ENCODE measurements around the gene CCNE1. TPM values are rescaled to one million over a fixed set of nuclear protein-coding genes. Genes with fewer than 3 reads are reported as not detected.

Gene CCNE1
- total and polyA plus RNA-seq, 9 of the 15 experiments (the other 6 are each of a cell fraction or from before 2014, with no cell fraction given): 6.2 to 41.0 (median 31.6) TPM

GRCh38 chr19:29787281-29787680 is 24.5 kb upstream of the CCNE1 start:
- 6% methylated on average over 4 of the region's 4 CpGs for WGBS (ENCODE audit: insufficient coverage, low coverage, missing lambda C conversion rate)
- no TSS peak for BruUV-seq (replicated peaks)
- H4K20me1 ChIP-seq (replicated peaks; ENCODE audit: control insufficient read depth, insufficient read depth, low read length): 0 out of 2 replicates have a peak, but pooled peaks cover 9% of the 10 kb centered on the region
- TF ChIP-seq, protein P1, sequence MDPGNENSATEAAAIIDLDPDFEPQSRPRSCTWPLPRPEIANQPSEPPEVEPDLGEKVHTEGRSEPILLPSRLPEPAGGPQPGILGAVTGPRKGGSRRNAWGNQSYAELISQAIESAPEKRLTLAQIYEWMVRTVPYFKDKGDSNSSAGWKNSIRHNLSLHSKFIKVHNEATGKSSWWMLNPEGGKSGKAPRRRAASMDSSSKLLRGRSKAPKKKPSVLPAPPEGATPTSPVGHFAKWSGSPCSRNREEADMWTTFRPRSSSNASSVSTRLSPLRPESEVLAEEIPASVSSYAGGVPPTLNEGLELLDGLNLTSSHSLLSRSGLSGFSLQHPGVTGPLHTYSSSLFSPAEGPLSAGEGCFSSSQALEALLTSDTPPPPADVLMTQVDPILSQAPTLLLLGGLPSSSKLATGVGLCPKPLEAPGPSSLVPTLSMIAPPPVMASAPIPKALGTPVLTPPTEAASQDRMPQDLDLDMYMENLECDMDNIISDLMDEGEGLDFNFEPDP (CRISPR knock-in tag; IDR thresholded peaks at IDR 0.05): no peak
- TF ChIP-seq SREBF2 (CRISPR knock-in tag; IDR thresholded peaks at IDR 0.05) (no peak), ESRRB (CRISPR knock-in tag; IDR thresholded peaks at IDR 0.05; ENCODE audit: borderline replicate concordance) (no peak), TAF15 (IDR thresholded peaks at IDR 0.05; ENCODE audit: low read depth, low read length) (no peak), ZNF696 (CRISPR knock-in tag; conservative IDR thresholded peaks at IDR 0.05) (no peak), ZNF431 (CRISPR knock-in tag; IDR thresholded peaks at IDR 0.05) (no peak), ZC3H8 (IDR thresholded peaks at IDR 0.05) (no peak)
- TF ChIP-seq, protein P2, sequence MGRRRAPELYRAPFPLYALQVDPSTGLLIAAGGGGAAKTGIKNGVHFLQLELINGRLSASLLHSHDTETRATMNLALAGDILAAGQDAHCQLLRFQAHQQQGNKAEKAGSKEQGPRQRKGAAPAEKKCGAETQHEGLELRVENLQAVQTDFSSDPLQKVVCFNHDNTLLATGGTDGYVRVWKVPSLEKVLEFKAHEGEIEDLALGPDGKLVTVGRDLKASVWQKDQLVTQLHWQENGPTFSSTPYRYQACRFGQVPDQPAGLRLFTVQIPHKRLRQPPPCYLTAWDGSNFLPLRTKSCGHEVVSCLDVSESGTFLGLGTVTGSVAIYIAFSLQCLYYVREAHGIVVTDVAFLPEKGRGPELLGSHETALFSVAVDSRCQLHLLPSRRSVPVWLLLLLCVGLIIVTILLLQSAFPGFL (CRISPR knock-in tag; IDR thresholded peaks at IDR 0.05): no peak
- TF ChIP-seq, protein P3, sequence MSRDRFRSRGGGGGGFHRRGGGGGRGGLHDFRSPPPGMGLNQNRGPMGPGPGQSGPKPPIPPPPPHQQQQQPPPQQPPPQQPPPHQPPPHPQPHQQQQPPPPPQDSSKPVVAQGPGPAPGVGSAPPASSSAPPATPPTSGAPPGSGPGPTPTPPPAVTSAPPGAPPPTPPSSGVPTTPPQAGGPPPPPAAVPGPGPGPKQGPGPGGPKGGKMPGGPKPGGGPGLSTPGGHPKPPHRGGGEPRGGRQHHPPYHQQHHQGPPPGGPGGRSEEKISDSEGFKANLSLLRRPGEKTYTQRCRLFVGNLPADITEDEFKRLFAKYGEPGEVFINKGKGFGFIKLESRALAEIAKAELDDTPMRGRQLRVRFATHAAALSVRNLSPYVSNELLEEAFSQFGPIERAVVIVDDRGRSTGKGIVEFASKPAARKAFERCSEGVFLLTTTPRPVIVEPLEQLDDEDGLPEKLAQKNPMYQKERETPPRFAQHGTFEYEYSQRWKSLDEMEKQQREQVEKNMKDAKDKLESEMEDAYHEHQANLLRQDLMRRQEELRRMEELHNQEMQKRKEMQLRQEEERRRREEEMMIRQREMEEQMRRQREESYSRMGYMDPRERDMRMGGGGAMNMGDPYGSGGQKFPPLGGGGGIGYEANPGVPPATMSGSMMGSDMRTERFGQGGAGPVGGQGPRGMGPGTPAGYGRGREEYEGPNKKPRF (IDR thresholded peaks at IDR 0.05; ENCODE audit: low read depth, low read length): no peak
- TF ChIP-seq, protein P4, sequence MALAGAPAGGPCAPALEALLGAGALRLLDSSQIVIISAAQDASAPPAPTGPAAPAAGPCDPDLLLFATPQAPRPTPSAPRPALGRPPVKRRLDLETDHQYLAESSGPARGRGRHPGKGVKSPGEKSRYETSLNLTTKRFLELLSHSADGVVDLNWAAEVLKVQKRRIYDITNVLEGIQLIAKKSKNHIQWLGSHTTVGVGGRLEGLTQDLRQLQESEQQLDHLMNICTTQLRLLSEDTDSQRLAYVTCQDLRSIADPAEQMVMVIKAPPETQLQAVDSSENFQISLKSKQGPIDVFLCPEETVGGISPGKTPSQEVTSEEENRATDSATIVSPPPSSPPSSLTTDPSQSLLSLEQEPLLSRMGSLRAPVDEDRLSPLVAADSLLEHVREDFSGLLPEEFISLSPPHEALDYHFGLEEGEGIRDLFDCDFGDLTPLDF (CRISPR knock-in tag; IDR thresholded peaks at IDR 0.05): no peak
- TF ChIP-seq, protein P5, sequence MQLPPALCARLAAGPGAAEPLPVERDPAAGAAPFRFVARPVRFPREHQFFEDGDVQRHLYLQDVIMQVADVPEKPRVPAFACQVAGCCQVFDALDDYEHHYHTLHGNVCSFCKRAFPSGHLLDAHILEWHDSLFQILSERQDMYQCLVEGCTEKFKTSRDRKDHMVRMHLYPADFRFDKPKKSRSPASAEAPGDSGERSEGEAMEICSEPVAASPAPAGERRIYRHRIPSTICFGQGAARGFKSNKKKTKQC (CRISPR knock-in tag; IDR thresholded peaks at IDR 0.05): no peak
- FAIRE-seq (no peak), DNase-seq (ENCODE audit: extremely low read depth in 1 of 4, low spot score in 3 of 4) (no peak), ATAC-seq (no peak)
- no peaks in the 10 kb centered on the region for H3K36me3 ChIP-seq (ENCODE audit: control insufficient read depth, insufficient read depth, low read length)
- ChIA-PET POLR2A (interaction anchor here (1.3 to 1.4 kb wide), 2 partner anchors 9 to 19 kb away, joined by 5 read pairs; no protein-coding TSS in a partner anchor), CTCF (ENCODE audit: low intra/inter-chr PET ratio) (no interaction called here)
- no peak overlapping the region; a peak in 1 of 4 replicates for H3K9ac ChIP-seq (ENCODE audit: insufficient read depth in 1 of 2, low read depth in 2 of 2, low read length in 2 of 2)
- H3K4me1 ChIP-seq (replicated peaks in 1 of 2; ENCODE audit: control insufficient read depth in 2 of 2, insufficient read depth in 2 of 2, low read length in 2 of 2): peaks cover 0 to under 1% of the 10 kb centered on the region in 2 experiments; a peak in 1 of 5 replicates
- H2AFZ ChIP-seq (ENCODE audit: low read depth, low read length): no peak overlapping the region
- in situ Hi-C loops (cut with MboI) (no loop called here), intact Hi-C loops (cut with micrococcal nuclease) (no loop called here)
- no peaks in the 10 kb centered on the region for H3K79me2 ChIP-seq (ENCODE audit: control insufficient read depth, insufficient read depth, low read length)
- no peak overlapping the region for H3K4me3 ChIP-seq
- H3K27me3 ChIP-seq (ENCODE audit: control insufficient read depth in 2 of 2, insufficient read depth in 2 of 2, low read length in 2 of 2): peaks cover 9 to 36% of the 10 kb centered on the region in 2 experiments
- no peak overlapping the region for H3K27ac ChIP-seq (ENCODE audit: extremely low read depth, low read depth, low read length)
- no peaks in the 10 kb centered on the region for H3K9me1 ChIP-seq (ENCODE audit: control insufficient read depth, insufficient read depth, low read length)
- H3K4me2 ChIP-seq (ENCODE audit: insufficient read depth, low read length): no peak overlapping the region
- H3K9me3 ChIP-seq (replicated peaks; ENCODE audit: control insufficient read depth, insufficient read depth, low read depth, low read length): no peaks in the 10 kb centered on the region
